ENCODE results near the gene CMKLR1.

The CMKLR1 gene

GRCh38 chr12:108338915-108339657, at the start of gene CMKLR1:
Gene CMKLR1, minus strand, starts transcription at chr12:108339311. Its CDS starts 45,720 bp downstream, at chr12:108293591.
- ATAC-seq, result no peak

- no peak for ATAC-seq
Measured at GRCh38 chr12:108387771-108388170, 48.7 kb upstream of the CMKLR1 start.

GRCh38 chr12:108386709-108387360, 47.7 kb upstream of the CMKLR1 start:
- ATAC-seq, result no peak

- no peak for ATAC-seq
Measured at GRCh38 chr12:108382437-108382801, 43.3 kb upstream of the CMKLR1 start.

- no peak for ATAC-seq
Measured at GRCh38 chr12:108381787-108382436, 42.8 kb upstream of the CMKLR1 start.

- no peak for ATAC-seq
Measured at GRCh38 chr12:108380382-108380781, 41.3 kb upstream of the CMKLR1 start.

GRCh38 chr12:108379823-108380222, 40.7 kb upstream of the CMKLR1 start:
- no peak for ATAC-seq

- ATAC-seq, result no peak
Measured at GRCh38 chr12:108378926-108379325, 39.8 kb upstream of the CMKLR1 start.

GRCh38 chr12:108377260-108377659, 38.1 kb upstream of the CMKLR1 start:
- no peak for ATAC-seq

- no peak for ATAC-seq
Measured at GRCh38 chr12:108375986-108376663, 37.0 kb upstream of the CMKLR1 start.

- ATAC-seq, result no peak
Measured at GRCh38 chr12:108374596-108375320, 35.6 kb upstream of the CMKLR1 start.

GRCh38 chr12:108373111-108373510, 34.0 kb upstream of the CMKLR1 start:
- no peak for ATAC-seq

- no peak for ATAC-seq
Measured at GRCh38 chr12:108371801-108372344, 32.8 kb upstream of the CMKLR1 start.

GRCh38 chr12:108370415-108370814, 31.3 kb upstream of the CMKLR1 start:
- ATAC-seq, result no peak

- ATAC-seq, result no peak
Measured at GRCh38 chr12:108369736-108370396, 30.8 kb upstream of the CMKLR1 start.

- no peak for ATAC-seq
Measured at GRCh38 chr12:108368089-108368488, 29.0 kb upstream of the CMKLR1 start.

- ATAC-seq, result no peak
Measured at GRCh38 chr12:108367436-108367835, 28.3 kb upstream of the CMKLR1 start.

- ATAC-seq, result no peak
Measured at GRCh38 chr12:108365324-108365723, 26.2 kb upstream of the CMKLR1 start.

GRCh38 chr12:108364879-108365278, 25.8 kb upstream of the CMKLR1 start:
- no peak for ATAC-seq

- no peak for ATAC-seq
Measured at GRCh38 chr12:108363565-108363964, 24.5 kb upstream of the CMKLR1 start.

- ATAC-seq, result no peak
Measured at GRCh38 chr12:108363165-108363564, 24.1 kb upstream of the CMKLR1 start.

GRCh38 chr12:108361606-108362005, 22.5 kb upstream of the CMKLR1 start:
- ATAC-seq, result no peak
